HG03025 (cell line): ENCODE data around the gene IMPG2.

Experiments used
- ATAC-seq: cut with Tn5 transposase; IDR thresholded peaks from one replicate; pipeline ENCODE4 v1.9.1; 2021; ENCODE audit warnings: mild to moderate bottlenecking, moderate library complexity; ENCODE audit not compliant: unreplicated experiment, low FRiP score

The IMPG2 gene

GRCh38 chr3:101278727-101279126 lies 41.6 kb downstream of the IMPG2 start:
- ATAC-seq: no peak

DNA sequence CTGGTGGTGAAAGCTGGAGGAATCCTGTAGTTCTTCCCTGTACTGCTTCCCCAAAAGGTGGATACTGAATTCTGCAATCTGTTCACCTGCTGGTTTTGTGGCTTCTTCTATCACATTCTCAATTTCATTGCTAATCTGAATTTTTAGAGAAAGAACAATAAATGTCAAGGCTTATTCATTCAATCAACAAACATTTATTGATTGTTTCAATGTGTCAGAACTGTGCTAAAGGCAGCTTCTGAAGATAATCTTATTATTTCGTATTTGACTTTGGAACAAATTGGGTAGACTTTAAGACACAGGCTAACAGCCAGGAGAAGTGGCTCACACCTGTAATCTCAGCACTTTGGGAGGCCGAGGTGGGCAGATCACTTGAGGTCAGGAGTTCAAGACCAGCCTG lies 46.8 kb downstream of the IMPG2 start:
- no peak for ATAC-seq

GRCh38 chr3:101273156-101273555 lies 47.2 kb downstream of the IMPG2 start:
- ATAC-seq: no peak

DNA sequence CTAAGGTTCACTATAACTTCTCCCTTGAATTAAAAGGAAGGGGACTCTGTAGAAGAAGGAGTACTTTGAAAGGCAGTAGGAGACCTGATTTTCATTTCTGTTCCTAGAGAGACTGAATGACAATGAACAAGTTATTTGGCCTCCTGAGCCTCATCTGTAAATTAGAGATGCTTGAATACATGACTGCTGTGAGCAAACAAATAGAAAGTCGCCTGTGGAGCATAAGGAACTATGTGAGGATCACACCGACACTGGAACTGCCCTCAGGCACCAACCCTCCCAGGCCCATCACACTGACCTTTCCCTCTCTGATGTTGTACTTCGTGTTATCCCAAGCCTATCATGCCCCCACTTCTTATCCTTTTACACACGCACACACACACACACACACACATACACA lies 48.6 kb downstream of the IMPG2 start:
- no peak for ATAC-seq

DNA sequence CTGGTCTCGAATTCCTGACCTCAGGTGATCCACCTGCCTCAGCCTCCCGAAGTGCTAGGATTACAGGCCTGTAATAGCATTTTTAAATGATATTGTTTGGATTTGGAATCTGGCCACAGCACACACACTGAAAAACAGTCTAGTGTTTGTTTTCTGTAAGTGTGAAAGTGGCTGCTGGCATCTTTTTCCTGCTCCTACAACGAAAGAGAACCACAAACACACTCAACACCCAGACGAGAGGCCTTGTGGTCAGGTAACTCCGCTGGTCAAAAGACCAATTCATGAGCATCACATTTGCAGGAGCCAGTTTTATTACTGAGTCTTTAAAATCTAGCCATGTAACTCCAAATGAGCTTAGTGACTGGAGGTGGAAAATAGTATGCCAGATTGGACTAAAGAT lies 50.2 kb downstream of the IMPG2 start:
- ATAC-seq: no peak

DNA sequence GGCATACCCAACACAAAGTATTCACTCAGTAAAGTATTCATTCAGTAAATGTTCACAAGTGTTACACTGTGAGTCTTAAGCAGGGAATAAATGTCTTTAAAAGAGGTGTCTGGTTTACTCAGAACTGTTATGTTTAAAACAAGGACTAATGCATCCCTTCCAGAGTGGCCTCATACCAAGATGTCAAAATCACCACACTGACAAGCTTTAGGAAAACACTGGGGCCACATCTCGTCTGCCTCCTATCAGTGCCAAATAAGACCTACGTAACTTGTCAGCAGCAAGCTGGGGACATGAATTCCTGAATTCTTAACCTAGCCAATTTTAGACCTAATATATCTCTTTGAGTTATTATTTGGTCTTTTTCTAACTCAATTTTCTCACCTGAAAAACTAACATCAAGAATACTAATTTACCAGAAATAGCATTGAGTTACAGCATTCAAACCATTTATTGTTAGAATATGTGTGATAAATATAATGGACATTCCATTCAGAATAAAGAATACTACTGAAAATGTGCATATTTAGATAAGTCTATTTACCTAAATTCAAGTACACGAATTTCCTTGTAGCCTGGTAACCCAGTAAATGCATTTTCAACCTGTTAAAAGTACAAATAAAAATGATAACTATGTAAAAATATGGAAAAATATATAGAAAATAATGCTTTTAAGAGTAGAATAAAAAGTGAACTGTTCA lies 51.3 kb downstream of the IMPG2 start:
- no peak for ATAC-seq

- ATAC-seq: no peak
These were observed 52.2 kb downstream of the IMPG2 start for GRCh38 chr3:101268141-101268540.

- ATAC-seq: no peak
These were observed 53.8 kb downstream of the IMPG2 start for GRCh38 chr3:101266566-101266965.

GRCh38 chr3:101266071-101266470 lies 54.3 kb downstream of the IMPG2 start:
- no peak for ATAC-seq

DNA sequence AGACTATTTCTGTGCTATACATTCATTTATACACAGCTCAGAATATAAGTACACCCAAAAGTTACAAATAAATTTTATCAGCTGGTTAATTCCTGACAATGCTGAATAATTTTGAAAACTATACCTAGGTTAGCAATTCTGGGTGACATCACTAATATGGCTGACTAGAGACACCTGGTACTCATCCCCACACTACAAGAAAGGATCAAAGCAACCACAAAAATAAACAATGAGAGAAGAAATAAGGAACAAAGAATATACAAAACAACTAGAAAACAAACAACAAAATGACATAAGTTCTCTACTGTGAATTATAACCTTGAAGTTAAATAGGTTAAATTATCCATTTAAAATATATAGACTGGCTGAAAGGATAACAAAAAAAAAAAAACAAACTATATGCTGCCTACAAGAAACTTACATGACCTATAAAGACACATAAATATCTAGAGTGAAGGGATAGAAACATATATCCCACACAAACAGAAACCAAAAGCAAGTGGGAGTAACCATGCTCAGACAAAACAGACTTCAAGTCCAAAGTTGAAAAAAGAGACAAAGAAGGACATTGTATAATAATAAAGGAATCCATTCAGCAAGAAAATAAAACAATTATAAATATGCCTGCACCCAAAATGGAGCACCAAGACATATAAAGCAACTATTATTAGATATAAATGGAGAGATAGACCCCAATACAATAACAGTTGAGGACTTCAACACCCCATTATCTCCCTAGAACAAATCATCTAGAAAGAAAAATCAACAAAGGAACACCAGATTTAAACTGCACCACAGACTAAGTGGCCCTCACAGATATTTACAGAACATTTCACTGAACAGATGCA lies 57.8 kb downstream of the IMPG2 start:
- ATAC-seq: peak; percentile 76

DNA sequence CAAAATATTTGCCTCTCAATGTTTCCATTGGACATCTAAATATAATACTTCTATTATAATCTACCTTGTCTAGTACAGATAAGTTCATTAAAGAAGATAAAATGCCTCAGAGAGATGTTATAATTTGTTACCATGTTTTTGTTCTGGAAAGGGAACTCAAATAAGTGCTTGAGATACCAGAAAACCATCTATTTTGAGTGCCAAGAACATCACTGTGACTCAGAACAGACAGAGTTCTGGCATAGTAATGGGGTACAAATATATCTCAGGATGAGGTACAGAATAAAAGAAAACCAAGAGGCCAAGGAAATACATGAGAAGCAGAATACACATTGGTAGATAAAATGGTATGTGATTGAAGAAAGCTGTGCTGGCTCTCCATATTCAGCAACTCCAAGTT lies 58.9 kb downstream of the IMPG2 start:
- no peak for ATAC-seq

DNA sequence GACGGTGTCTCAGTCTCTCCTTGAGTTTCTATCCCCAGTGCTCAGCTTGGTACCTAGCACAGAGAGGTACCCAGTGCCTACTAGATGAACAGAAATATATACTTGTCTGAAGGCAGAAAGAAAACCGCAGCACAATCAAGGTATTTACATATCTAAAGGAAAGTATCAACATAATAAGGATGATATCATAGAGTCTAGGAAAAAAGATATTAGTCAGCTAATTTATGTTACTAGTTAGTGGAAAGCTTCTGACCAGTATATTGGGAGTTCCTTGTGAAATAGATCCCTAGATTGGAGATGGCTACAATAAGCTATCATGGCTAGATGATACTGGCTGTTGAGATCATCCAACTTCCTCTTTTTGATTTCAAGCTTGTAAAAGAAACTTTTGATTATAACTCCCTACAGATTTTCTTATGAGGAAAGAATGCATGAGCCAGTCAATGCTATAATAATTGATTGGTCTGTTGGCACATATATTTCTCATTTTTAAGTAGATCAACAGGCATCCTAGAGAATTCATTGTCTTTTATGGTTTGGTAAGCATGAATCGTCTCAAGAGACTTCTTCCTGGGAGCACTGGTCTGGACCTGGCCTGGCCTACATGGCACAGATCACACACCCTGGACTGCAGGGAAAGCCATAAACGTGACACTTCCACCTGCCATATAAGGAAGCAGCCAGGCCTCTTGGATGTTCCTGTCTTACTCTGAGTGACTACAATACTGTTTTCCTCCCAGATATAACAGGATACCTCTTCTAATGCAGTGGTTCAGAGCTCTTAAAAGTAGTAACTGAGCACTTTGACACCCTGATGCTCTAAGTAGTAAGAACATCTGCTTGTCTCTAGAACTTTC lies 60.7 kb downstream of the IMPG2 start:
- ATAC-seq: no peak

- no peak for ATAC-seq
These were observed 63.9 kb downstream of the IMPG2 start for GRCh38 chr3:101256511-101256910.

DNA sequence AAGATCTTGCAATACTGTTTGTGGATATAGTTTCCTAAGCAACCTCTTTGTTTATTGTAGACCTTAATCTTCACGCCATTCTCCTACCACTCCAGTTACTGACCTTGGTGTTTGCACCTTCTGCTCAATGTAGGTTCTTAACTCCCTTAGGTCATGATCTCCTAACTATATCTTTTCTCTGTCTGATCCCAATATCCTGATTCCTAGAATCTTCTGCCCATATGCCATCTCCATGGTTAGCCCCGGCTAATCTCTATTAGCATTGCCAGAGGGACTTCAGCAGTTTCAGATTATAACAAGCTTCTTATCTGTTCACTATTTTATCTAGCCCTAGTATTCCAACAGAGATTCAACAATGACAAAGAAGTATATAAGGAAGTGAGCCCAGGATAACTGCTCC lies 64.9 kb downstream of the IMPG2 start:
- no peak for ATAC-seq

GRCh38 chr3:101253396-101253795 lies 67.0 kb downstream of the IMPG2 start:
- ATAC-seq: no peak

- ATAC-seq: no peak
These were observed 67.4 kb downstream of the IMPG2 start for GRCh38 chr3:101252945-101253344.

GRCh38 chr3:101252307-101252706 lies 68.1 kb downstream of the IMPG2 start:
- ATAC-seq: no peak

GRCh38 chr3:101251441-101251840 lies 68.9 kb downstream of the IMPG2 start:
- ATAC-seq: no peak

DNA sequence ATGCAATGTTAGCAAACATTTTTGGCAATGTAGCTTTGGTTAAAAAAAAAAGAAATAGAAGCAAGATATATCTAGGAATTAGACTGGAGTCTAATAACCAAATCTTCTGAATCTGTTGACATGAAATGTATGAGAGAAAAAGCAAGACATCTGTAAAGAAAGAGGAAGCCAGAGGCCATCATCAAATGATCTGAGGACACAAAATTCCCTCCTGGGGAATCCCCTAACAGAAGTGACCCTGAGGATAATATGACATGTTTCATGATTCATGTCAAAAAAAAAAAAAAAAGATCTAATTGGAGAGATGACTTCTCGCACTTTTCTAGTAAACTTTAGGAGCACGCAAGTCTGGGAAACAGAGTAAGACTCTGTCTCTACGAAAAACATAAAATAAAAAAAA lies 70.9 kb downstream of the IMPG2 start:
- no peak for ATAC-seq

- ATAC-seq: no peak
These were observed 71.6 kb downstream of the IMPG2 start for GRCh38 chr3:101248736-101249135.

- no peak for ATAC-seq
These were observed 76.2 kb downstream of the IMPG2 start for GRCh38 chr3:101244212-101244575.
